HG02642 (cell line): ENCODE data around the gene TXNDC5.
A peak's percentile ranks its signal among the peaks of the same experiment; 100 is the strongest.
"Not testable (repeated sequence)": the region's sequence is repeated elsewhere in the genome, so short reads cannot be mapped to it uniquely, and the experiment has no call there.

Experiments used
- ATAC-seq: cut with Tn5 transposase; IDR thresholded peaks from one replicate; pipeline ENCODE4 v1.9.1; 2021; ENCODE audit warnings: mild to moderate bottlenecking; ENCODE audit not compliant: unreplicated experiment, poor library complexity

TXNDC5 gene

DNA sequence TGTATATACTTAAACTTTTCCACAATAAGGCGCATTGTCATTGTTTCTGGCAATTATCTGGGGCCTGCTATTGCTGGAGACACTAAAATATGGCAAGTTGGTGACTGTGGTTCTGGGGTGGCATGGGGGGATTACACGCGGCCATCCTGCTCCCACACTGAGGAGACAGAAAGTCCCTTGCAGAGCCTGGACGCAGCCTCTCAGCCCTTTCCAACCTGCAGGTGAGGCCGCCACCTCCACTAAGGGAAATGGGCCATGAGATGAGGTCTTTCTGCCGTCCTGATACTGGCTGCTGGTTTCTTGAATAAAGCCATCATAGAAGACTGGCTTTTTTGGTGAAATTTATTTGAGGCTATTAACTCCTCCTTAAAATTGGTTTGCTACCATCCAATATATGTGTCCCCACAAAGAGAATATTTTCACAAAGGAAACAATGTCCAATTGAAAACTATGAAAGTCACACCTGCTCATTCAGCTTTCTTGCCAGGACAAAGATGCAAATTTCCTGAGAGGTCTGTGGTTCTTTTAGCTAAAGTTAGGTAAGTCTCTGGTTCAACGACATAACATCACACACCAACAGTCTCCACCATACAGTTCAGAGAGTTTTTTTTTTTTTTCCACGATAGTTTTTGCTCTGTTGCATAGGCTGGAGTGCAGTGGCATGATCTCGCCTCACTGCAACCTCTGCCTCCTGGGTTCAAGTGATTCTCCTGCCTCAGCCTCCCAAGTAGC, 13.0 kb downstream of the TXNDC5 start:
- peak; percentile 45 for ATAC-seq

DNA sequence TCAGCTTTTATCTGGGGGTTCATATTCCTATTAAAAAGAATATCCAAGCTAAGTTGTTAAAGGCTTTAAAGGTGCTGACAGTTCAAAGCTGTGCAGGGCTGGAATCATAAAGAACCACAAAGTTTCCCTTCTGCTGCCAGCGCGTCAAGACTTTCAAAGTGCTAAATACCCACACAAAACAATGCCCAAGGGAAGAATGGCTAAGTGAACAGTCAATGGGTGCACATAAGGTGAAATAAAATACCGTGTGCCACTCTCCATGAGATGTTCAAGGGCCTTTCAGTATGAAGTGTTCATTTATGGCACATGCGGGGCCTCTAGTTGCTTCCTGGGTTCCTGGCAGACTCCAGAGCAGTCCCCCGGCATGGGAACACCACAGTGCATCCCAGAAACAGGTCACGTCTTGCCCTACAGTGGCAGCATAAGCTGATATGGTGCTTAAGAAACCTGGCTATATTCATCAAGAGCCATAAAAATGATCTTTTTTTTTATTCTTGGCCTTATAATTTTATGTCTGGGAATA, 14.1 kb downstream of the TXNDC5 start:
- ATAC-seq: no peak

DNA sequence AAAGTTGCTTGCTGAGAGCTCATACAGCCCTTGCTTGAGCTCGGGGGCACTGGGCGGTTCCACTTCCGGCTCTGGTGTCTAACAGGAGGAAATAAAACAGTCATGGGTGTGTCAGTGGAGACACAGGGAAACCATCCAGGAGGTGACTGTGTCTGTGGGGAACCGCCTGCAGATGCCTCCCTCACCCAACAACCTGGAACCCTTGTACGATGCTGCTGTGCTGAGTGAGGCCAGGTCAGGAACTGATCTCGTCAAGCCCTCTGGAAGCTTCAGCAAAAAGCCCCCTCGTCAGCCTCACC, 15.5 kb downstream of the TXNDC5 start:
- no peak for ATAC-seq

DNA sequence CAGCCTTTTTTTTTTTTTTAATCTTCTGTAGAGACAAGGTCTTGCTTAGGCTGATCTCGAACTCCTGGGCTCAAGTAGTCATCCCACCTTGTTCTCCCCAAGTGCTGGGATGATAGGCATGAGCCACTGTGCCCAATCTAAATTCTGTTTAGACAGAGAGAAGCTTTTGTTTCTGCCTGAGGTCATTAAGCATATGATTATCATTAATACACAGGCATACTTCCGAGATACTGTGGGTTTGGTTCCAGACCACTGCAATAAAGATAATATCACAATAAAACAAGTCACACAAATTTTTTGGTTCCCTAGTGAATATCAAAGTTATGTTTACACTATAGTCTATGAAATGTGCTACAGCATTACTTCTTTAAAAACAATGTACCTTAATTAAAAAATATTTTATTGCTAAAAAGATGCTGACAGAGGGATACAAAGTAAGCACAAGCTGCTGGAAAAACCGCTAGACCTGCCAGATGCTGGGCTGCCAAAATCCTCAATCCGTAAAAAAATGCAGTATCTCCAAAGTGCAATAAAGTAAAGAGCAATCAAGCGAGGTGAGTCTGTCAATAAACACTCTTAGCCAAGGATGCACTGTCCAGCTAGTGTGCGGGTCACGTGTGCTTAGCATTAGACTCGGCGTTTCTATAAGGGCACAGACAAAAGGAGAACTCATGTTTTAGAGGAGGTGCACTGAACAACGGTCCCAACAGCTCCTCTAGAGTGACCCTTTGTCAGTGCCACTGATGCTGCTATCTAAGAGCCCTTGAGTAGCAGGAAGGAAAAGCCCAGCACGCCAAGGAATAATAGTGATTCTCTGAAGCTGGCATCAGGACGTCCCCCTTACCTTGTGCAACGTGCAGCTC, 16.1 kb downstream of the TXNDC5 start:
- ATAC-seq: no peak

DNA sequence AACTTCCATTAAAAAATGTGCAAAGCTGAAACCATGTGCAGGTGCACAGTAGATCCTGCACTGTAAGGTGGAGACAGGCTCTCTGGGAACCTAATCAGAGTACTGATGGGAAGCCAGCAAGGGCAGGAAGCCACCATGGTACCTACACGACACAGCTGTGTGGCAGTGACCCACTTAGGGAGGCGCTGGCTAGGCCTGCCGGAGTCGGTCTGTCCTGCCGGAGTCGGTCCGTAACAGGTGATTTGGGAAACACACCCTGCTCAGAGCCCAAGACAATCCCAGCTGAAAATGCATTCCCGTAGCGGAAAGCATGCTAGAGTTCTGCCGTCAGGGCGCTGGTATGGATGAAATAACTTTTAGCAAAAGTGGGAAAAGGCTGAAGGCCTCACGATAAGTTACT, 17.2 kb downstream of the TXNDC5 start:
- no peak for ATAC-seq

DNA sequence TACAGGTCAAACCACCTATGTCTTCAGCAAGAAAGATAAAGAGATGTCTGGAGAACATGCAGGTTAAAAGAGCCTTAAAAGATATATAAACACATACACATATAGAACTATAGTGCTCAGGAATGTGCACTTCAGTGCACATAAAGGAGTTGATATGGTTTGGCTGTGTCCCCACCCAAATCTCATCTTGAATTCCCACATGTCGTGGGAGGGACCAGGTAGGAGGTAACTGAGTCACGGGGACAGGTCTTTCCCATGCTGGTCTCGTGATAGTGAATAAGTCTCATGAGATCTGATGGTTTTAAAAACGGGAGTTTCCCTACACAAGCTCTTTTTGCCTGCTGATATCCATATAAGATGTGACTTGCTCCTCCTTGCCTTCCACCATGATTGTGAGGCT, 18.2 kb downstream of the TXNDC5 start:
- ATAC-seq: not testable (repeated sequence)

DNA sequence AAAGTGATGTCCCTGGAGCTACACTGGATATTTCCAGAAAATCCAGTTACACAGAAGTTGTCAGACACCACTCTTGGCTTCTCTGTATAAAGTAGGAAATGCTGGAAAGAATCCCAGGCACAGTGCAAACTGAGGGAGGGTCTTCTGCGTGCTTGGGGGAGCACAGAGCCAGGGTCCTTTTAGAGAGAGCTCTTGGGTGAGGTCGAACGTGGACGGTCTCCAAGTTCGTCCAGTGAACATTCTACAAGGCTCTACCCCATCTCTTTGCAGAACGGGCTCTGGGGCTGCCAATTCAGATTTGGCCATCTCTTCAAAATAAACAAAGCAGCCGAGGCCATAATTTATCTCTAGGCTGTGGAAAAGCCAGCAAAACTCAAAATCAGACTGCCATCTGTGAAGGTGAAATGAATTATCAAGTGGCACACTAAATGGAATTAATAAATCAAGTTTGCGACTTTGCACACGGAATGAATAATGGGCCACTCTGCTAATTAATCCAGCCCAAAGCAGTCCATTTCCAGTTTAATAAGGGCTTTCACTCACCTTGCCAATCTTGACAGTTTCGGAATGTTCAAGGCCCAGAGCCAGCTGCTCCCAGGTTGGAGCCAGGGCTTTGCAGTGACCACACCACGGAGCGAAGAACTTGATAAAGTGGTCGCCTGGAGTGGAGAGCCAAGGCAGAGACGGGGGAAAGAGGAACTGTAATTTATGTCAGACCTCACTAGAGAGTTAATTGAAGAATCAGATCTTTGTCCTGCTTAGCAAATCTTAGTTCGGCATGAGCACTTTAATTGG, 19.3 kb downstream of the TXNDC5 start:
- no peak for ATAC-seq

DNA sequence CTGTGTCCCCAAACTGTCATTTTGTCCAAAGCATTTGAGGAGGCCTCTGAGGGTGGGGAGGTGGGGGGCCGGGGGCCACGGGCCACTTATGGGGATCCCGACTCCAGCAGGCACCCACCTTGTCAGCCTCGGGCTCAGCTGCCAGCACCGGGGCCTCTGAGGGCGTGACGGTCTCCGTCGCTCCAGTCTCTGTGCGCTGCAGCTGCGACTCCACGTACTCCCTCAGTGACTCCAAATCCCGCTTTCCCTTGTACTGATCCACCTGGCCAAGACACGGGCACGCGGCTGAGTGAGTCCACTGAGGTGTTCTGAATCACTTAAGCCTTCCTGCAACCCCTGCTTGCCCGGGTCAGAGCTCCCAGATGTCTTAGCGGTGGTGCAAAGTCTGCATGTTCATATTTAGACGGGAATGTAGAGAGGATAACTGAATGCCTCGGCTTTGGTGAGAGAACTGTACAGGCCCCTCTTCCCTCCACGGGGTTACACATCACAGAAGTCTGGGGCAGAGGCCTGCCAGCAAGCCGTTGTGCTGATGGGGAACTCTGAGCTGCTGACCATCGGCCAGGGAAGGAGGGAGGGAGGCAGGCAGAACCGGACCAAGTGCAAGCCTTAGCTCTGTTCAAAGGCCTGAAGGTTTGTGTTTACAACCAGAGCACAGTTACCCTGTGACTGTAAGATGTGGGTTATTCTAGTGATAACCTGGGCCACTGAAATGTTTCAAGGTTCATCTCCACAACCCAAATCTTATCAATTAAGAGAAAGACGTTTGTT, 21.8 kb downstream of the TXNDC5 start:
- no peak for ATAC-seq

DNA sequence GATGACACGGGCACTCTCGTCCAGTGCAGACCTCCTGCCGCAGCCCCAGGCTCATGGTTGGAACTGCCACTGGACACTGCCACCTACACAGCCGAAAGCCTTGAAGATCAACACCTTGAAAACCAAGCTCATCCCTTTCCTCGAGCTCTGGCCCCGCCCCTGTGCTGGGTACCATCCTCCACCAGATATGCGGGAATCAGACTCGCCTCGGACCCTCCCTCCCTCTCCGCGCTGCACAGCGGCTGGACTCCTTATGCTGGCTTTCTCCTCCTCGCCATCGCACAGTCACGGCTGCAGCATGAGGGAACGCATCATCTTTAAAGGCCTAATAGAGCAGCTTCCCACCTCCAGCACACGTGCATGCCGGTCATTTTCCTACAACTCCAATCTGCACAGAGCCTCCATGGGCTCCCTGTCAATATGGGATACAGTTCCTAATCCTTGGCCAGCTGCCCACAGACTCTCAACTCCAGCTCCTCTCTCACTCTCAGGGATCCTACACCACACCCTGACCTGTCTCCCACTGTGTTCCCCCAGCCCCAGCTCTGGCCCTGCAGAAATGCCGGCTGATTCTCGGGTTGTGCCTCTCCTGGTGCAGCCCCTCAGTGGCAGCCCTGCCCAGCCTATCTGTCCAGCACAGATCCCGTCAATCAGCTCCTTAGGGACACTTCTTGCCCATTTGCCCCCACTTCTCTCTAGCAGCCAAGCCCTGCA, 23.2 kb downstream of the TXNDC5 start:
- no peak for ATAC-seq

DNA sequence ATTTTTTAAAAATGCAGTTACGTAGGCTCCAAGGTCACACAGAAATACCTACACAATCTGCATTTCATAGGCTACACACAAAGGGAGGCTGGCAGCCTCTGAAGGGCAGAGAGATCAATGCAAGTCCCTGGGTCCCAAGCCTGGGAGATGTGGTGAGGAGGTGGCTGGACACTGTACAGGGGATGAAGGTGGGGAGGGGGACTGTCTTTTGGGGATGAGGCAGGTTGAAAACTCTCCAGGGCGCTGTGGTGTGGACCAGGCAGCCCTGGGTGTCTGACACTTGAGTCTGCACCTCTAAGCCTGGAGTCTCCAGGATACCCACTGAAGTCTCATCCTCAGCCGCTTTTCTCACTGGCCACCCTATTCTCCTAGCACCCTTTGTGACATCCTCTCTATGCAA, 24.5 kb downstream of the TXNDC5 start:
- ATAC-seq: no peak

DNA sequence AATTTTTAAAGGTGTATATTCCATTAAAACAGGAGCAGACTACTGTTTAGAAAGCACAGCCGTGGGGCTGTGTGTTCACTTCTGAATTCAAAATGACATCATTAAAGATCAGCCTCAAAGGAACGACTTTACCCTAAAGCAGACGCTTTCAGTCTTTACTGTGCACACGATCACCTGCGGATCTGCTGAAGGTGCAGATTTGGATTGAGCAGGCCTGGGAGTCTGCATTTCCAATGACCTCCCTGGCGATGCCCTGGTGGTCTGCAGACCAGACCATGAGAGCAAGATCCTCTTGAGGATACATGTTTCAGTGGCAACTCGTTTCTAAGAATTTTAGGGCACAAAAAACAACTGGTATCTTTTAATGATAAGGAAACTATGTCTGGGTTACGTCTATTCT, 27.2 kb downstream of the TXNDC5 start:
- no peak for ATAC-seq

DNA sequence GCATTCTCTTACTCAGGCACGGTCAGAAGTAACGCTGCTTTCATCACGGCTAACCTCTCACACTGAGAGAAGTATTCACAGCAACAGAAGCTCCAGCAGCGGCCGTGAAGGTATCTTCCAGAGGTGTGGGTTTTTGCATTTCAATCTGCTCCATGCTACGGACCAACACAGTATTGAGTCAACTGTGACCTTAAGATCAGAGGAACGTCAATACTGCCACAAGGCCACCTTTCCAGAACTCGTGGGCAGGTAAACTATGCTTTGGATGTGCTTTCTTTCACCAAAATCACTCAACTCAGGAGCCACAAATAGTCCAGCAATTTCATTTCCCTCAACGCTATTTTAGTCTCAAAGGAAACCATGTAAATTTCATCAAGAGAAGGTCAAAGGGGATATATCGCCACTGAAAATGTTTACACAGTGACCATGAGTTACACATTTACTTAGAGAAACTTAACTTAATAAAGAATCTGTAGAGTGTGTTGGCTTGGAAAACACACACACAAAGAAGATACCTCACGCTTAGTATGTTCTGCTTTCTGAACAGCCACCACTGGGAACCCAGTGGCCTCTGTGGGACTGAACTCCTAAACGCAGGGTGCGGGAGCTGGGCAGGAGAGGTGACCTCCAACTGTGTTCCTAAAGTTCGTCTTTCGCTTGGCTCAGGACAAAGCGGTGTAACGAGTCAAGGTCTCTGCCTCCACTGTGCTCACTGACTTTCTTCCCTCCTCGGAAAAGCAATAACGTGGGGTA, 27.9 kb downstream of the TXNDC5 start:
- no peak for ATAC-seq

DNA sequence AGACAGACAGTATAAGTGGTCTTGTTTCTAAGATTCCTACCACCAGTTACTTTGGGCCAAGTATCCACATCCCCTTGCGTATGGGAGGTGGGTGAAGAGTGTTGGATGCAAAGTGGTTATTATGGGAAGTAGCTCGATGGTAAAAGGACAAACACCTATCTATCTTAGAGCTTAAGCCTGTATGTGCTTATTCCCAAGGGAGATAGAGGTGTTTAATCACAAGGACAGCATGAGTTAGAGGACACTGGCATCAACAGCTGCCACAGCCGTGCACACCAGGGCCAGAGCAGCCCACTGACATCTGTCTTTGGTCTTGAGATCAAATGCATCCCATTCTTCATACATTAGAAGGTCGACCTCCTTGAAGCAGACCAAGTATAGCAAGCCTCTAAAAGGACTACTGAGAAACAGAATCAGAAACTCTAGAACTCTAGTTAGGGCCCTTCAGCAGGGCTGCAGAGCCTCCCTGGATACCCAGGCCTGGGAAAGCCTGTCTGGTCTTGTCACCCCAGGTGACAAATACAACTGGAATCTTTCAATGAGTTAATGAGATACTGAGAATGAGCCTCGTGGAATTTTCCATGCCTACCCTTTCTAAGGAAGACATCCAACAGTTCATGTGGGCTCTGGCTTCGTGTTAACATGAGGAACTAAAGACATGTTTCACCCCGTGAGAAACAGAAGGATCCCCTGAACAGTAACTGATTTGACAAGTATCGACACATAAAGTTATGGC, 28.7 kb downstream of the TXNDC5 start:
- ATAC-seq: no peak

DNA sequence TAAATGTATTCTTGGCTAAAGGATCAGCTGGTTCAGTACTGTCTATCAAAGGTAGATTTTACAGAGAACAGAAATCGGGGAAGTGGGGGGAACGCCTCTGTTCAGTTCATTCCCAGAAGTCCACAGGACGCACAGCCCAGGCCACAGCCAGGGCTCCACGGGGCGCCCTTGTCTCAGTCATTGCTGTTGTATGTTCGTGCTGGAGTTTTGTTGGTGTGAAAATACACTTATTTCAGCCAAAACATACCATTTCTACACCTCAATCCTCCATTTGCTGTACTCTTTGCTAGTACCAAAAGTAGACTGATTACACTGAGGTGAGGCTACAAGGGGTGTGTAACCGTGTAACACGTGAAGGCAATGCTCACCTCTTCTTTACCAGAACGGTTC, 29.9 kb downstream of the TXNDC5 start:
- no peak for ATAC-seq

DNA sequence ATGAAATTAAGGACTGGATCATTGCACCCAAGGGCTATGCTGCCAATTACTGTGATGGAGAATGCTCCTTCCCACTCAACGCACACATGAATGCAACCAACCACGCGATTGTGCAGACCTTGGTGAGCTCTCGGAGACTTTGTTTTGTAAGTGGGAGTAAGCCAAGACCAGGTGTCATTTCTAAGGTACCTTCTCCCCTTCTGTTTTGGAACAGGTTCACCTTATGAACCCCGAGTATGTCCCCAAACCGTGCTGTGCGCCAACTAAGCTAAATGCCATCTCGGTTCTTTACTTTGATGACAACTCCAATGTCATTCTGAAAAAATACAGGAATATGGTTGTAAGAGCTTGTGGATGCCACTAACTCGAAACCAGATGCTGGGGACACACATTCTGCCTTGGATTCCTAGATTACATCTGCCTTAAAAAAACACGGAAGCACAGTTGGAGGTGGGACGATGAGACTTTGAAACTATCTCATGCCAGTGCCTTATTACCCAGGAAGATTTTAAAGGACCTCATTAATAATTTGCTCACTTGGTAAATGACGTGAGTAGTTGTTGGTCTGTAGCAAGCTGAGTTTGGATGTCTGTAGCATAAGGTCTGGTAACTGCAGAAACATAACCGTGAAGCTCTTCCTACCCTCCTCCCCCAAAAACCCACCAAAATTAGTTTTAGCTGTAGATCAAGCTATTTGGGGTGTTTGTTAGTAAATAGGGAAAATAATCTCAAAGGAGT, 30.4 kb downstream of the TXNDC5 start:
- ATAC-seq: no peak

DNA sequence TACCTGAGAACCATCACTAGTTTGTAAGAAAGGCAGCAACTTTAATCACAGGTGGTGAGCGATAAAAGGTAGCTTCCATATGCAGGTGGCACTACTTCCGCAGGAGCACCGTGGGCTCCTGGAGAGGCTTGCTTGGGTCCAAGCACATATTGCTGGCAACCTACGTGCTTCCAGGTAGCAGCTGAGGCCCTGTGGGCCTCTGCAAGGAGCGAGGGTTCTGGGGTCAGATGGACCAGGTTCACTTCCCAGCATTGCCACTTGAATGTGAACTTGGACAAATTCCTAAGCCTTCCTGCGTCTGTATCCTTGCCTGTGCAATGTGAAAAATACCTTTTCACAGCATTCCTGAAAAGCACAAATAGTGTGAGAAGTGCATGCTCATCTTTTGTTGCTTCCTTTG, 31.0 kb downstream of the TXNDC5 start:
- ATAC-seq: no peak

DNA sequence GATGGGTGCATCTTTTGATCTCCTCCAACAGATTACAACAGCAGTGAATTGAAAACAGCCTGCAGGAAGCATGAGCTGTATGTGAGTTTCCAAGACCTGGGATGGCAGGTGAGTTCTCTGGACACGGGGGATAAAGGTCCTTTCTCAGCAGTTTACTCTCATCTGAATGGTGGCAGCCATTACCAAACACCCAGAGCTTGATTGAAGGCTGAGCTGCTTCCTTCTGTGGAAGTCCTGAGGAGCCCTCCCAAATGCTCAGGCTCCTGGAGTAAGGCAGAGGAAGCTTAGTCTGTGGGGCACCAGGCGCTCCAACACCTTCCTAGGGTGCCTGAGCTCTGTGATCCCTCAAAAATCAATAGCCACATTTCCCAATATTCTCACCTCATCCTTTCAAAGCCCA, 31.5 kb downstream of the TXNDC5 start:
- no peak for ATAC-seq
